ENCODE measurements around the gene NDUFB11.

GRCh38 chrX:47129899-47130358, 14.6 kb downstream of the NDUFB11 start:
- TF ChIP-seq CTCF (conservative IDR thresholded peaks at IDR 0.05) (no peak), ZFX (IDR thresholded peaks at IDR 0.05) (no peak)

Data from C4-2B (cell line).